WI38 (cell line): Measurements from ENCODE around the gene COX6A1.

Source experiments
- H3K4me3 ChIP-seq: 2 replicates; pipeline ENCODE4 v1.5.1; 2011; ENCODE audit warnings: low read depth, mild to moderate bottlenecking, control low read depth, low read length
- TF ChIP-seq, protein P1 (sequence below): IDR thresholded peaks from 2 replicates; pipeline ENCODE4 v1.5.1; 2012; ENCODE audit warnings: low read depth, mild to moderate bottlenecking, control low read depth, low read length

Gene COX6A1

DNA sequence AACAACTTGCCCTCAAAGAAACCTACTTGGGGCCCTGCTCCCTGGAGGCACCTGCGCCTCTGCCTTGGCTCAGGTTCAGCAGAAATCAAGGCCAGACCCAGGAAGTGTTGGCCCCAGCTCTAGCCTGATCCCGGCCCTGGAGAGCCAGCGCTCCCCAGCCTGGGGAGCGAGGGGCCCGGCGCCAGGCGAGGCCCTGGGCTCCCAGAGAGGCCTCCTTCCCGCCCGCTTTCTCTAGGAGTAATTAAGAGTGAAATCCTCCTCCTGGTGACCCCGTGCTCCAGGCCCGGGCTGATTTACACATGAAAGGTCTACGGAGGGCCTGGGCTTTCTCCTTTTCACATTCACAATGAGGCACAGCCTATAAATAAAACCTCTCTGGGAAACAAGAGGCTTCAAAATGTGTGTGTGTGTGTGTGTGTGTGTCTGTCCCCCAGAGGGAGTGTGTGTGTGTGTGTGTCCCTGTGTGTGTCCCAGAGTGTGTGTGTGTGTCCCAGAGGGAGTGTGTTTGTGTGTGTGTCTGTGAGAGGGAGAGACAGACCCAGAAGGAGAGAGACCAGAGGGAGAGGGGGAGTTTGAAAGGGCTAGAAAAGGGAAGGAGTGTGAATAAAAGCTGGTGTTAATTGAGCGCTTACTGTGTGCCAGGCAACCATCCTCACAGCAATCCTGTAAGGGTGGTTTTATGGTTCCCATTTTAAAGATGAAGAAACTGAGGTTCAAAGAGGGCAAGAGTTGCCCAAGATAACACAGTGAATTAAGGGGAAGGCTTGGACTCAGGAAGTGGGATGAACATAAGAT, 23.8 kb upstream of the COX6A1 start:
- TF ChIP-seq, protein P1, sequence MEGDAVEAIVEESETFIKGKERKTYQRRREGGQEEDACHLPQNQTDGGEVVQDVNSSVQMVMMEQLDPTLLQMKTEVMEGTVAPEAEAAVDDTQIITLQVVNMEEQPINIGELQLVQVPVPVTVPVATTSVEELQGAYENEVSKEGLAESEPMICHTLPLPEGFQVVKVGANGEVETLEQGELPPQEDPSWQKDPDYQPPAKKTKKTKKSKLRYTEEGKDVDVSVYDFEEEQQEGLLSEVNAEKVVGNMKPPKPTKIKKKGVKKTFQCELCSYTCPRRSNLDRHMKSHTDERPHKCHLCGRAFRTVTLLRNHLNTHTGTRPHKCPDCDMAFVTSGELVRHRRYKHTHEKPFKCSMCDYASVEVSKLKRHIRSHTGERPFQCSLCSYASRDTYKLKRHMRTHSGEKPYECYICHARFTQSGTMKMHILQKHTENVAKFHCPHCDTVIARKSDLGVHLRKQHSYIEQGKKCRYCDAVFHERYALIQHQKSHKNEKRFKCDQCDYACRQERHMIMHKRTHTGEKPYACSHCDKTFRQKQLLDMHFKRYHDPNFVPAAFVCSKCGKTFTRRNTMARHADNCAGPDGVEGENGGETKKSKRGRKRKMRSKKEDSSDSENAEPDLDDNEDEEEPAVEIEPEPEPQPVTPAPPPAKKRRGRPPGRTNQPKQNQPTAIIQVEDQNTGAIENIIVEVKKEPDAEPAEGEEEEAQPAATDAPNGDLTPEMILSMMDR: no peak
- no peak overlapping the region for H3K4me3 ChIP-seq

DNA sequence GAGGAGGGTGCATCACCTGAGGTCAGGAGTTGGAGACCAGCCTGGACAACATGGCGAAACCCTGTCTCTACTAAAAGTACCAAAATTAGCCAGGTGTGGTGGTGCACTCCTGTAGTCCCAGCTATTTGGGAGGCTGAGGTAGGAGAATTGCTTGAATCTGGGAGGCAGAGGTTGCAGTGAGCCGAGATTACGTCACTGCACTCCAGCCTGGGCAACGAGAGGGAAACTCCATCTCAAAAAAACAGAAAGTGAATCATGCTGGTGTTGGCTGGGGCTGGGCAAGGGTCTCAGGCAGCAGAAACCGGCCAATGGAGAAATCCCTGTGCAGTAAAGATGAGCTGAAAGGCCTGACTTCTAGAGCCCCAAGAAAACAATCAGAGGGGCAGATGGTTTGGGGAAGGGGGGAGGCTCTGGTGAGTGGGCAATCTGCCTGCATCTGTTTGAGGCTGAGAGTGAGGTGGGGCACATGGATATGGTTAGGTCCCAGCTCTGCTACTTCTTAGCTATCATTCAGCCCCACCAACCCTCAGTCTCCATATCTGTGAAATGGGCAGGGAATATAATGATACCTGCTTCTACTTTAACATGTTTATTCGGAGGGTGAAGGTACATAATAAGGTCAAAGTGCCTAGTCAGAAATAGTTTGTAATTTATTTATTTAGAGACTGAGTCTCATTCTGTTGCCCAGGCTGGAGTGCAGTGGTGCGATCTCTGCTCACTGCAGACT, 21.3 kb upstream of the COX6A1 start:
- TF ChIP-seq, protein P1: no peak
- no peak overlapping the region for H3K4me3 ChIP-seq

DNA sequence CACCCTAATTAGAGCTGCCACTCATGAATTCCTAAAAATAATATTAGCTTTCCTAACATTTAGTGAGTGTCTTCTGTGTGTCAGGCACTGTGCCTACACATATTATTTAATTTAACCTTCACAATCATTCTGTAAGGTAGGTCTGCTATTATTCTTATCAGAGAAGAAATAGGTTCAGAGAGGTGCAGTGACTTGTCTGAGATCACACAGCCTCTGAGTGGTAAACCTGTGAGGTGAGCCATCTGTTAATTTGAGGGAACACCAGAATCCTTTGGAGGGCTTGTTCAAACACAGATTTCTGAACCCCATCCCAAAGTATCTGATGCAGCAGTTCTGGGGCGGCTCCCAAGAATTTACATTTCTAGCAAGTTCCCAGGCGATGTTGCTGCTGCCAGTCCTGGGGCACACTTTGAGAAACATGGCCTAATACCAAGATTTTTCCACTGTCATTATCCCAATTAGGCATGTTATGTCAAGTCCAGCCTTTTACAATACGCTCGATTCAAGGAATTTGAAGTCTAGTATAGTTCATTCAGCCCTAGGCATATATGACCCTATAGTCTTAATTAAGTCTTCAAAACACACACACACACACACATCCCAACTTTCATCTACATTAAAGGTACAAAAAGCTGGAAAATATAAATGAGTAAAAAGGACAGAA, 19.9 kb upstream of the COX6A1 start:
- TF ChIP-seq, protein P1: no peak
- no peak overlapping the region for H3K4me3 ChIP-seq

DNA sequence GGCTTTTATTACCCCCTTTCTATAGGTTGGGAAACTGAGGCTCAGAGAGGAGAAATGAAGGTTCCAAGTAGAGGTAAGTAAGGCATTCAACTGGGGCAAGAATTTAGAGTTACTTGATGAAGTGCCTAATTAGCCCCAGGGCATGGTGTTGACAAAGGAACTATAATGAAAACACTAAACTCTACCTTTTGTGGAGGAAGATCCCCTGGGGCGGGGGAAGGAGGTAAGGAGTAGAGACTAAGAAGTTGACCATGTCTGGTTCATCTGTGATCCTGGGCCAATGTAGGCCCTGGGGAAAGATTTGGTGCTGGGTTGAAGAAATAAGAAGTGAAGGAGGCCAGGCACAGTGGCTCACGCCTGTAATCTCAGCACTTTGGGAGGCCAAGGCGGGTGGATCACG, 16.2 kb upstream of the COX6A1 start:
- TF ChIP-seq, protein P1: no peak
- no peak overlapping the region for H3K4me3 ChIP-seq

DNA sequence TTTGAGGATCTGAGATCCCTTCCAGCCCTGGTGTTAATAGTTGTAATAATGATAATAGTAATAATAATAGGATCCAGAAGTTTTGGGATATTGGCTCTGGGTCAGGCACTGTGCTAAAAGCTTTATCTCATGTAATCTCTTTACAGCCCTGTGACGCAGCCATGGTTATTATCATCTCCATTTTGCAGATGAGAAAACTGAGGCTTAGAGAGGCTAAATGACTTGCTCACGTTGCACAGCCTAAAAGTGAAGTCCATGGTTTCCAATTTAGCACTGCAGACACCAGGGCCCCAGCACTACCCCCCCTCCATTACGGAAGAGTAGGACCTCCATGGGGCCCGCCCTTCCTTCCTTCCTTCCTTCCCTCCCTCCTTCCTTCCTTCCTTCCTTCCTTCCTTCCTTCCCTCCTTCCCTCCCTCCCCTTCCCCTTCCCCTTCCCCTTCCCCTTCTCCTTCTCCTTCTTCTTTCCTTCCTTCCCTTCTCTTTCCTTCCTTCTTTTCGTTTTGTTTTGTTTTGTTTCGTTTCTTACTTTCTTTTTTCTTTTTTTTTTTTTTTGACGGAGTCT, 14.9 kb upstream of the COX6A1 start:
- no peak overlapping the region for H3K4me3 ChIP-seq
- TF ChIP-seq, protein P1: no peak

DNA sequence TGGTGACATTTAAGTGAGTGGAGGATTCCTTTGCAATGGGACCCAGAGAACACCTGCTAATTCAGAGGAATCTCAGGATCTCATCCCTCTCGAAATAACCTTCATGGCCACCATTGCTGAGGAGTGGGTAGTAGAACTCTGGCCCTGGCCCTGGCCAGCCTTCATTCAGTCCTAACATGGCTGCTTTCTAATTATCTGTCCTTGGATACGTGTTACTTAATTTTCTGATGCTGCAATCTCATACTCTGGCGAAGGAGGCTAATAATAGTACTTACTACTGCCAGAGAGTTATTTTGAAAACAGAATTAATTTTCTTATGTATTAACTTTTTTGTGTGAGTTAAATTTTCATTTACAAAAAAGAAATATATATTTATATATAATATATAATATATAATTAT, 12.1 kb upstream of the COX6A1 start:
- TF ChIP-seq, protein P1: no peak
- H3K4me3 ChIP-seq: no peak overlapping the region
